Activated CD4-positive, CD25-positive, alpha-beta regulatory T cell treated with anti-CD3 and anti-CD28 coated beads, Interleukin-2, amount 50 U/mL, for 16 hours (primary cell): Measurements from ENCODE around the gene WDR73.
A peak's percentile ranks its signal among the peaks of the same experiment; 100 is the strongest.

Experiments
- DNase-seq: peaks from one replicate; pipeline ENCODE4 v3.0.0-alpha.2; 2020; ENCODE audit warnings: low read depth, low spot score

The WDR73 gene

DNA sequence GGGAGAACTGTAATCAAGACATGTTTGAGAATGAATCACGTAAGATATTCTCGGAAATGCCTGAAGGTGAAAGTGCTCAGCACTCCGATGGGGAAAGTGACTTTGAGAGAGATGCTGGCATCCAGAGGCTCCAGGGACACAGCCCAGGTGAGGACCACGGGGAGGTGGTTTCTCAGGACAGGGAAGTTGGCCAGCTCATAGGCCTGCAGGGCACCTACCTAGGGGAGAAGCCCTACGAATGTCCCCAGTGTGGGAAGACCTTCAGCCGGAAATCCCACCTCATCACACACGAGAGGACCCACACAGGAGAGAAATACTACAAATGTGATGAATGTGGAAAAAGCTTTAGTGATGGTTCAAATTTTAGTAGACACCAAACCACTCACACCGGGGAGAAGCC is 33.5 kb downstream of the WDR73 start:
- no peak for DNase-seq

DNA sequence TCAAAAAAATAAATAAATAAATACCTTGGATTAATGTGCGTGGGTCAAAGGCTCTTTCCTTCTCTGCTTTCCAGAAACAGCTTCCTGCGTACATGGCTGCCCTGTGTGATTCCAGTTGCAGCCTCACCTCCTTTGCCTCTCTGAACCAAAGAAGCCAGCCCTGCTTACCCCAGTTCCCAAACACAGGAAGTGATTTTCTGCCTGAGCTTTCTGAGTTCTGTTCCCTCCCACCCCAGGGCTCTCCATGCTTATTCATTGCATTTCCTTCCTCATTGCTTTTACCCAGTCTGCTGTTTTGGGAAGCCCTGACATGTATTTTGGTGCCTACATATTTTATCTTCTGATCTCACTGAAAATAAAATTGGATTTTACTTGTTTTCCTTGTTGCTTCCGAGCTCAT is 37.8 kb downstream of the WDR73 start:
- DNase-seq, result no peak

DNA sequence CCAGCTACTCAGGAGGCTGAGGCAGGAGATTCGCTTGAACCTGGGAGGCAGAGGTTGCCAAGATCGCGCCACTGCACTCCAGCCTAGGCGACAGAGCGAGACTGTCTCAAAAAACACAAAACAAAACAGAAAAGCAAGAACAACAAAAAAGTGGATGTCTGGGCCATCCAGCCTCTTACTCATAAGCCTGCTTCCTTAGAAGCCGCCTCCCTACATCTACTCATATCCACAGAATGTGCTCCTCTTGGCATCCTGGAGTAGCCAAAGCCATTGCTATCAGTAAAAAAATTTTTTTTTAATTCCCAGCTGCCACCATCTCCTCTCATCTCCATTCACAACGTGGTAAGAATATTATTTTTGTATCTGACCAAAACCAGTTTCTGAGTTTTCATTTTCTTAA is 42.5 kb downstream of the WDR73 start:
- no peak for DNase-seq

DNA sequence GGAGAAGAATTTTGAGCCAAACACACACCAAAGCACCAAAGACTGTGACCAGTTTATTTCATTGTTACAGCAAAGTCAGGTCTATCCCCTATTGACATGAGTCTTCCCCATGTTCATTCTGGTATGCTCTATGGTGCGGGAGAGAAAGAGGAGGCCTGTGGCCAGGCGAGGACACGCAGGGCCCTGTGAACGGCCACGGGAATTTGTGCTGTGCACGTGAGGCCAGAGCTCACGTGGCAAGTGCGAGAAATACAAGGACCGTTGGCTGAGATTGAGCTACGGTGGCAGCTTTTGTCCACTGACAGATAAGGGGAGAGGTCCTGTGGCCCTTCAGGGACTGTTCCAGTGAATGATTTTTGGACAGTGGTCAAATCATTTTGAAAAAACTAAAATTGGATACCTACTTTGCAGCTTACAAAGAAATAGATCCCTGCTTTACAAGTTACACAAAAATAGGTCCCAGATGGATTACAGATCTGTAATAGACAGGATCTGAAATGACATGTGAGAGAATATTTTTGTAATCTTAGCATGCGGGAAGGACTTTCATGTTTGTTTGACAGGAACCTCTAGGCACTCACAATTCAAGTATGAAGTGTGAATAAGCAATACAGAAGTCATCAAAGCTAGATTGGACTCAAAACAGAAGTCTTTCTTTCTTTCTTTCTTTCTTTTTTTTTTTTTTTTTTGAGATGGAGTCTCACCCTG is 44.1 kb downstream of the WDR73 start:
- no peak for DNase-seq

DNA sequence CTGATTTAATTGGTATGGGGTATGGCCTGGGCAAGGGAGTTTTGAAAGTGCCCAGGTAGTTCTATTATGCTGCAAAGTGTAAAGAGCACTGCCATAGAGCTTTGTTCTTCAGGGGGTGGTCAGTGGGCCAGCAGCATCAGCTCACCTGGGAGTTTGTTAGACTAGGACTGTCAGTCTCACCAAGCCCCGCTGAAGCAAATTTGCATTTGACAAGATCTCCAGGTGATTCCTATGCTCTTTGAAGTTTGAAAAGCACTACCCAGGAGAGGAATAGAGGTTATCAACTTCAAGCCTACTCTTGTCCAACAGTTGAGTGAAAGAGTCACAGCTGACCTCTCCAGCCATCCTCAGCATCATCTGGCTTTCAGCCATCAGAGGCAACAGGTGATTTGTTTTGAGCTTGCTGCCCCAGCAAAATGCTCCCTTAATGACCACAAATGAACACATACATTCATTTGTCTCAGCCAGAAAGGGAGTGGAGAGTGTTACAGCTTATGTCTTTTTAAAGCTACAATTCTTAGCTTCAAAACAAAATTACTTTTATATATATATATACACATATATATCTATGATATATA is 45.3 kb downstream of the WDR73 start:
- DNase-seq, result no peak

DNA sequence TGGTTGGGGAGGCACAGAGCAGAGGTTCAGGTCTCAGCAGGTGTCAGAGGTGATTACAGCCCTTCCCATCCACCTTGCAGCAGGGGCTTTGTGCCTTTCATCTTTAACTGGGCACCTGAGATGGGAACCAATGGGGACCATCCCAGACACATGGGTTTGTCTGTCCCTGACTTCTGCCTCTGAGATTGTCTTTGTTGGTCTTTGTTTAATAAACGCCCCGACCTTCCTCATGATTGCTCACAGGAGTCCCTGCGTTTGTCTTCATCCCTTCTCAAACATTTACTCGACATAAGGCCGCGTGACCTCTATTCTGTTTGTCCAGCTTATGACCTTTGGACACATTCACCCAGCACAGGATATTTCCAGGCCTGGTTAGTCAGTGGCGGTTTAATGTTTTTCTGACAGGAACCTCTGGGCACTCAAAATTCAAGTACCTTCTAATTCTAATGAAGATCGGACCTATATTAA is 47.4 kb downstream of the WDR73 start:
- DNase-seq, result no peak

DNA sequence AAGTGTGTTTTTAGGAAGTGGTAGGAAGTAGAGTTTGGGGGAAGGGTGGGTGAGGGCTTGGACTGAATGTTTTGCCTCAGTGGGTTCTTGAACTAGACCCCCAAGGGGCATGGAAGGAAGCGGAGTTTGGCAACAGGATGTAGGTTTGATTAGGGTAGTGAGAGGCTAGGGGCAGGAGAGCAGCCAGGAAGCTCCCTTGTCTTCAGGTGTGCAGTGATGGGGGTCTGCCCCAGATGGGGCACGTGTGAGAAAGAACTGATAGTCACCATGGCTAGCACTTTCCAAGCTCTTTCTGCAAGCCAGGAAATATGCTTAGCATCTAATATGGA is 48.6 kb downstream of the WDR73 start:
- DNase-seq, result no peak

DNA sequence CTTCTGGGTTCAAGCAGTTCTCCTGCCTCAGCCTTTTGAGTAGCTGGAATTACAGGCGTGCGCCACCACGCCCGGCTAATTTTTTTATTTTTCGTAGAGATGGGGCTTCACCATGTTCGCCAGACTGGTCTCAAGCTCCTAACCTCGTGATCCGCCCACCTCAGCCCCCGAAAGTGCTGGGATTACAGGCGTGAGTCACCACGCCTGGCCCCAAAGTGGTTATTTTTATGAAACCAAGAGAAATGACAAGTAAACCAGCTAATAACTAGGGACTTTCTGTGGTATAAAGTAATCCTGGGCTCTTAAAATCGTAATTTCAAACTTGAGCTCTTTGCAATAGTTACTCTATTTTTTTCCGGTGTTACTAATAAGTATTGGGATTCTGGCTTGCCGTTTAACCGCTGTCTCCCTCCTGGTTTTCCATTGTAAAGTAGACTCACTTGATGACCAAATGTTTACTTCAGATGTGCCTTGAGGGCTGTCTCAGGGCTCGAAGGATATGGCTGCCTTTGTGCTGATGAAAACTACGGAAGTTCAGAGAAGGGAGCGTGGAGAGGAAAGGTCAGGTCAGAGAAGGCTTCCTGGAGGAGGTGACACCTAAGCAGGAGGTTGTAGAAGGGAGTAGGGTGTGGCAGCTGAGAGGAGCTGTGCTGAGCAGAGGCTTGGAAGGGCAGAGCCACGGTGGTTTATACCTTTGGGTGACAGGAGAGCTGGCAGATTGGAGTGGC is 49.1 kb downstream of the WDR73 start:
- no peak for DNase-seq

DNA sequence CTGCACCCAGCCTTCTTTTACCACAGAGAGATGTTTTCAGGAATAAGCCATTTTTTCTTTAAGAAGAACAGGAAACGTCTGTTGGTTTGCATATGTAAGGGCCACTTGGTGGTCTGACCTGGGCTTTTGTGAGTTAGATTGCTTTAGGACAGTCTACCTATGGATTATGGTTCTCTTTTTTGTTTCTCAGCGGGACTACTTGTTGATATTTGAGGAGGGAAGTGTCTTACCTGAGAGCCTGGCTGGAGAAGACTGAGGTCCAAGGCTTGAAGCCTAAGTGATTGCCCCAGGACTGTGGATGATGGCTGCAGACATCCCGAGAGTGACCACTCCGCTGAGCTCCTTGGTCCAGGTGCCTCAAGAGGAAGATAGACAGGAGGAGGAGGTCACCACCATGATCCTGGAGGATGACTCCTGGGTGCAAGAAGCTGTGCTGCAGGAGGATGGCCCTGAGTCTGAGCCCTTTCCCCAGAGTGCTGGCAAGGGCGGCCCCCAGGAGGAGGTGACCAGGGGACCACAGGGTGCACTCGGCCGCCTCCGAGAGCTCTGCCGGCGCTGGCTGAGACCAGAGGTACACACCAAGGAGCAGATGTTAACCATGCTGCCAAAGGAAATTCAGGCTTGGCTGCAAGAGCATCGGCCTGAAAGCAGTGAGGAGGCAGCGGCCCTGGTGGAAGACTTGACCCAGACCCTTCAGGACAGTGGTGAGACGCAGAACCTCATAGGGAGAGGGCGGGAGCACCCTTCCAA is 50.3 kb downstream of the WDR73 start:
- DNase-seq, result no peak

DNA sequence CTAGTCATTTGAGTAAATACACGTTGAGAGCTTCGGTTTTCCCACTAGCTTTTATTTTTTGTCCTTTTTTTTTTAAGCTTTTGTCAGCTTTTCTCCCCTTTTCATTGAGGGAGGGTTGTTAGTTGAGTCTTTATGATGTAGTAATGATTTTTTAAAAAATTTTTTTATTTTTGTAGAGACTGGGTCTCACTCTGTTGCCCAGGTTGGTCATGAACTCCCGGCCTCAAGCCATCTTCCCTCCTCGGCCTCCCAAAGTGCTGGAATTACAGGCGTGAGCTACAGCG is 52.6 kb downstream of the WDR73 start:
- DNase-seq, result no peak

DNA sequence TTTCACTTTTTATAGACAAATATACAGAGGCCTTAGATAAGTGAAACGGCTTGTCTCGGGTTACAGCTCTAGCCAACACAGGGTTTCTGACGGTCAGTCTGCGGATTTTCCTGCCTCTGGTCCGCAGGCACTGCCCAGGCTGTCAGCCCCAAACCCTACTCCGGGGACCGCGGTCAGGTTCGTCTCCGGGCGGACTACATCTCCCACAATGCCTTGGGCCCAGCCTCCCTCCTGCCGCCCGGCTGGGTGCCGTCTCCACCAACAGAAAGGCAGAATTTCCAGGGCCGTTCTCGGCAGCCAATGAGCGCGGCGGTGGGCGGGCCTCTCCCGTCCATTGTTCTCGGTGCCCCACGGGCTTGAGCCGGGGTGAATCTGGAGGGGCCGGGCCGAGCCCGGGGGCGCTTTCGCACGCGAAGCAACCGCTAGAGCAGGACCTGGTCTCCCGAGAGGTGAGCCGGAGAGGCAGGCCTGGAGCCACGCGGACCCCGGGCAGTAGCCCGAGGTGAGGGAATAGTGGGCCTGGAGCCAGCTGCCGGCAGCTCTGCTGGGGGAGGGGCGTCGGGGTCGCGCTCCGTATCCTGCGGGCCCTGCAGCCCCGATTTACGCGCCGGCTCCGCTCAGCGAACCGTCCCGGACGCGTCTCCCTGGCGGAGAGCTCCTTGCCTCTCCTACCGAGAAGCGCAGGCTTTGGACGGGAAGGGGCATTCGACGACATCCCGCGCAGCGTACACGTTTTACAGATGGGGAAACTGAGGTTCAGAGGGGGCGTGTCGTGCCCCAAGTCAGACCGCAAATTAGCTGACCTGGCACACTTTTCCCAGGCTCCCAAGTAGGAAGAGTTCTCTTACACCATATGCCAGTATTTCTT is 53.2 kb downstream of the WDR73 start, which contains the start of gene ZSCAN2:
ZSCAN2 (plus strand) TSS at position 323 of the 868 bp plus-strand sequence. CDS start 2,919 bp downstream, outside the sequence.
- DNase-seq, result peak; percentile 89

DNA sequence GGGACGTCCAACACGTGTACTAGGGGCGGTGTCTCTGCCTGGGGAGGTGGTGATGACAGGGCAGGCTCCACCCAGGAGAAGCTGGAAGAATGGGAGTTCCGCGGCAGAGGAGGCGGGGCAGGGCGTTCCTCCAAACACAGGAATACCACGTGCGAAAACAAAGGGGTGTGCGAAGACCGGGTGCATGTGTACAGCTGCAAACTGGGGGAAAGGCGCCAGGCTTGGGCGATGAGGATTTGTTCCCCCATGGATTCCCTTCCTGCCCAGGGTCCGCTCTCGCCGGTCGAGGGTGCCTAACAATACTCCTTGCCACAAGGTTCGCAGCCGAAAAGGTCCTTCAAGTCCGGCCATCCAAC is 53.8 kb downstream of the WDR73 start:
- DNase-seq, result no peak

DNA sequence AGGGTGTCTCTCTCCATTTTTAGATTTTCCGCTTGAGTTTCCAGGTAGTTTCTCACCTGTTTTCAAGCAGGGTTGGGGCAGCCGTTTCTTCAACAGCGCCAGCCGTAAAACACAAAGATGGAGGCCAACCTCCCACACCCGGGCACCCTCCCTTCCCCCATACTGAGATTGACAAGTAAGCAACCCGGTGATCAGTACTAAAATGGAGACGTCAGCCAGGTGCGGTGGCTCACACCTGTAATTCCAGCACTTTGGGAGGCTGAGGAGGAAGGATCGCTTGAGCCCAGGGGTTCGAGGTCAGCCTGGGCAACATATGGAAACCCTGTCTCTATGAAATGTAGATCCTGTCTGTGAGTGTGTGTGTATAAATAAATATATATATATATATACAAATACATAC is 54.2 kb downstream of the WDR73 start:
- no peak for DNase-seq

DNA sequence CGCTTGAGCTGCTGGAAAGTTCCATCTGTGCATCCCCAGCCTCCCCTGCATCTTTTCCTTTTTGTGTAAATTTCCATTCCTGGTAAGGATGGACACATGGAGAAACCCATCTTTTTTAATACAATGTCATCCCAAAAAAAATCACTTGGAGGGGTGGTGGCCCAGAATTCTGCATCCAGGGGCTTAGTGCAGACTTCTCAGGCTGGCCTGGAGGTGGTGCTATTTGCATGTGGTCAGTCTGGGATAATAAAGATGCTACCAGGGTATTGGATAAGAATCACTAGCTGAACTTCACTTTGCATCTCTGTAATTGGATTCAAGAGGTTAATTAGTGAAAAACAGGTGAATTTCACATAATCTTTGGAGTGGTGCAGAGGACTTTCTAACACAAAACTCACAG is 55.1 kb downstream of the WDR73 start:
- no peak for DNase-seq

DNA sequence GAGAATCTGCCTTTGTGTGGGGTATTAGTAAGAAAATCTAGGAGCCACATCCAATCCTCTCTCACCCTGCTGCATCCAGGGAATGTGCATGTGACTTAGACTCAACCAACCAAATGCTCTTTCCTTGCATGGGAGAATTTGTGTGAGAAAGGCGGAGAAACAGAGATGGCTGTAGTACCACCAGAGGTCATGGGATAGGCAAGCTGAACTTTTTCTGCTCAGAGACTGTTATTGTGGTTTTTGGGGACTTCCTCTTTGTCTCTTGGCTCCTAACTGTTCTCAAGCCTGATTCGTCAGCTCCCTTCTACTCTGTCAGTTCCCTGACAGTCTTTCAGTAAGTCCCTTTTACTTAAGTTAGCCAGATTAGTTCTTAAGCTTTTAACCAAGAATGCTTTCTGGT is 55.8 kb downstream of the WDR73 start:
- no peak for DNase-seq

DNA sequence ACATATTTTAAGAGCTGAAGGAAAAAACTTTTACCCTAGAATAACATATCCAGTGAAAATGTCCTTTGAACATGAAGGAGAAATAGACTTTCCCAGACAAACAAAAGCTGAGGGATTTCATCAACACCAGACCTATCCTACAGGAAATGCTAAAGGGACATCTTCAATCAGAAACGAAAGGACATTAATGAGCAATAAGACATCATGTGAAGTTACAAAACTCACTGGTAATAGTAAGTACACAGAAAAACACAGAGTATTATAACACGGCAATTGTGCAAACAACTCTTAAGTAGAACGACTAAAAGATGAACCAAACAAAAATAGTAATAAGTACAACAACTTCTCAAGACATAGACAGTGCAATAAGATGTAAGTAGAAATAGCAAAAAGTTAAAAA is 56.8 kb downstream of the WDR73 start:
- no peak for DNase-seq

DNA sequence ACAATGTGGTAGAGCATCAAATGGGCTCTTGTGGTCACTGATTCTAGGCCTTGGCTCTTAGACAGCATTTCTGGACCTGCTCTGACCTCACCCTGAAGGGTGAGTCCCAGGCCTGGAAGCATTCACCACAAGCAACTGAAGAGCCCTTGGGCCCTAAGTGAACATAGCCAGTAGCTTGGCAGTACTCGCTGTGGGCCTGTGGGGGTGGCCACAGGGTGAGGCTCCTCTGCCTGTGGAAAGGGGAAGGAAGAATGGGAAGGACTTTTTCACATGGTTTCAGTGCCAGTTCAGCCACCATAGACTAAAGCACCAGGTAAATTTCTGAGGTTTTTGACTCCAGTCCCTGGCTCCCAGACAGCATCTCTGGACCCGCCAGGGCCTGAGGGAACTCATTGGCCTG is 58.4 kb downstream of the WDR73 start:
- no peak for DNase-seq

DNA sequence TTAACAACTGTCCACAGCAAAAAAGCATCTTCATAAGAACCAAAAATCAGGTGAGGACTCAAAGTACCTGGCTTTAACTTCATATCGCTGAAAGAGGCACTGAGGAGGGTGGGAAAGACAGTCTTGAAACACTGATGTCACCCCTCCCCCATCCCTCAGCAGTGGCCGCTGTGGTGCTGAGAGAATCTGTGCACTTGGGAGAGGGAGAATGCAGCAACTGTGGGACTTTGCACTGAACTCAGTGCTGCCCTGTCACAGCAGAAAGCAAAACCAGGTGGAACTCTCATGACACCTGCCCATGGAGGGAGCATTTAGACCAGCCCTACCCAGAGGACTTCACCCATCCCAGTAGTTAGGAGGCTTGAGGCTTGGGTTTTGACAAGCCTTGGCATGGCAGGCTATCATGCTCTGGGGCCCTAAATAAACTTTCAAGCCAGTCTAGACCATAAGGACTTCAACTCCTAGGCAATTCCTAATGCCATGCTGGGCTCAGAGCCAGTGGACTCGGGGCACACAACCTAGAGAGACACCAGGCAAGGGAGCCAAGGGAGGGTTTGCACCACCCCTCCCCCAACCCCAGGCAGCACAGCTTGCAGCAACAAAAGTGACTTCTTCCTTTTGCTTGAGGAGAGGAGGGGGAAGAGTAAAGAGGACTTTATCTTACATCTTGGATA is 59.3 kb downstream of the WDR73 start:
- no peak for DNase-seq

DNA sequence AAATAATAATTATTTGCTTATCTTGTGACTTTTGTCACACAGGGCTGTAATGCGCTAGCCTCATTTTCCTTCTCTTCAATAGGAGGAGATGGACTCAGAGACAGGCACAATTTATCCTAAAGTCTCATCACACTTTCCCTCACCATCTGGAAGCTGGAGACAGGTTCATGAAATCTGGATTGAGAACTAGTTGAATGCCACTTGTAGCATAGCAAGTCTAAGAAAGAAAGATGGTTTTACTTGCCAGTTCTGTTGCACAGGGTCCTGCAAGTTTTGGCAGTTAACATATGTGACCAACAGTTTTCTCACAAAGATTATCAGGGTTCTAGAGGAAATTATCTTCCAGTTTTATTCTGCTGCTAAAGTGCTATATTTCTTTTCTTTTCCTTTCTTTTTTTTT is 62.3 kb downstream of the WDR73 start:
- DNase-seq, result no peak

DNA sequence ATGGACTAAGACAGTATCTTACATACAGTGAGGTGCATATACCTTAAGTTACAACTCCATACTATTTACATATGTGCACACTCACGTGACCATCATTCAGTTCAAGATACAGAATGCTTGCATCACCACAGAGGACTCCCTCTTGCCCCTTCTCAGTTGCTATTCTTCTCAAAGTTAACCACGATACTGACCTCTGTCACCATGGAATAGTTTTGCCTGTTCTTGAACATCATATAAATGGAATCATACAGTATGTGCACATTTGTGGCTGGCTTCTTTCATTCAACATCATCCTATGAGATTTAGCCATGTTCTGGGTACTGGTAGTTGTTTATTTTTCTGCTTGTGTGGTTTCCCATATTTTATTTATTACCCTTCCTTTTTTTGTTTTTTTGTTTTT is 63.7 kb downstream of the WDR73 start:
- no peak for DNase-seq
